ENCODE results near the gene TP53.
"Not testable (repeated sequence)": the region's sequence is repeated elsewhere in the genome, so short reads cannot be mapped to it uniquely, and the experiment has no call there.

TP53 gene

GRCh38 chr17:7651665-7652387 lies 35.5 kb downstream of the TP53 start:
- no peak overlapping the region for H3K4me3 ChIP-seq (ENCODE audit: low read length)
- TF ChIP-seq CTCF (conservative IDR thresholded peaks at IDR 0.05; ENCODE audit: low read depth, low read length), result no peak

GRCh38 chr17:7651097-7651664 lies 36.1 kb downstream of the TP53 start:
- DNase-seq (ENCODE audit: low read depth), result no peak
- no peak for TF ChIP-seq CTCF (conservative IDR thresholded peaks at IDR 0.05; ENCODE audit: low read depth, low read length)
- peak overlapping the region; percentile 38 for H3K4me3 ChIP-seq (ENCODE audit: low read length)

More at GRCh38 chr17:7651665-7652387, 35.5 kb downstream of the TP53 start:
- DNase-seq (ENCODE audit: low read depth), result no peak

GRCh38 chr17:7650509-7651096 lies 36.7 kb downstream of the TP53 start, which contains the start of gene ATP1B2:
ATP1B2 (plus strand) TSS chr17:7650926; CDS start chr17:7651519, 593 bp downstream.
- DNase-seq (ENCODE audit: low read depth), result no peak
- no peak for TF ChIP-seq CTCF (conservative IDR thresholded peaks at IDR 0.05; ENCODE audit: low read depth, low read length)
- peak within 1 kb of the TSS; percentile 38 for H3K4me3 ChIP-seq (ENCODE audit: low read length)

- no peak overlapping the region for H3K4me3 ChIP-seq (ENCODE audit: low read length)
- TF ChIP-seq CTCF (conservative IDR thresholded peaks at IDR 0.05; ENCODE audit: low read depth, low read length), result no peak
- DNase-seq (ENCODE audit: low read depth), result no peak
Observed at GRCh38 chr17:7647018-7647417, 40.3 kb downstream of the TP53 start.

- no peak for DNase-seq (ENCODE audit: low read depth)
- TF ChIP-seq CTCF (conservative IDR thresholded peaks at IDR 0.05; ENCODE audit: low read depth, low read length), result no peak
- no peak overlapping the region for H3K4me3 ChIP-seq (ENCODE audit: low read length)
Observed at GRCh38 chr17:7646457-7646856, 40.8 kb downstream of the TP53 start.

- TF ChIP-seq CTCF (conservative IDR thresholded peaks at IDR 0.05; ENCODE audit: low read depth, low read length), result no peak
- H3K4me3 ChIP-seq (ENCODE audit: low read length), result no peak overlapping the region
- no peak for DNase-seq (ENCODE audit: low read depth)
Observed at GRCh38 chr17:7644775-7645174, 42.5 kb downstream of the TP53 start.

GRCh38 chr17:7641635-7642034 lies 45.7 kb downstream of the TP53 start:
- not testable (repeated sequence) for DNase-seq (ENCODE audit: low read depth)

More at GRCh38 chr17:7641635-7642034, 45.7 kb downstream of the TP53 start:
- H3K4me3 ChIP-seq (ENCODE audit: low read length), result not testable (repeated sequence)

Data from retinal pigment epithelial cell (primary cell).